ENCODE results near the gene CELA1.

- TF ChIP-seq ZNF274 (IDR thresholded peaks at IDR 0.05; ENCODE audit: low read depth, low read length) (no peak), YY1 (IDR thresholded peaks at IDR 0.05; ENCODE audit: insufficient read depth, insufficient read length) (no peak), SUZ12 (IDR thresholded peaks at IDR 0.05; ENCODE audit: extremely low read depth, insufficient read depth, insufficient read length) (no peak)
Measured at GRCh38 chr12:51321882-51322281, 24.6 kb downstream of the CELA1 start.

Data from NT2/D1 (cell line).